ENCODE results near the gene FRMD6. TPM values are rescaled to one million over a fixed set of nuclear protein-coding genes. Genes with fewer than 3 reads are reported as not detected.
A peak's percentile ranks its signal among the peaks of the same experiment; 100 is the strongest.

The FRMD6 gene
- total and polyA plus RNA-seq, 9 of the 15 experiments (the other 6 are each of a cell fraction or from before 2014, with no cell fraction given), result 0.11 to 0.92 (median 0.53) TPM

DNA sequence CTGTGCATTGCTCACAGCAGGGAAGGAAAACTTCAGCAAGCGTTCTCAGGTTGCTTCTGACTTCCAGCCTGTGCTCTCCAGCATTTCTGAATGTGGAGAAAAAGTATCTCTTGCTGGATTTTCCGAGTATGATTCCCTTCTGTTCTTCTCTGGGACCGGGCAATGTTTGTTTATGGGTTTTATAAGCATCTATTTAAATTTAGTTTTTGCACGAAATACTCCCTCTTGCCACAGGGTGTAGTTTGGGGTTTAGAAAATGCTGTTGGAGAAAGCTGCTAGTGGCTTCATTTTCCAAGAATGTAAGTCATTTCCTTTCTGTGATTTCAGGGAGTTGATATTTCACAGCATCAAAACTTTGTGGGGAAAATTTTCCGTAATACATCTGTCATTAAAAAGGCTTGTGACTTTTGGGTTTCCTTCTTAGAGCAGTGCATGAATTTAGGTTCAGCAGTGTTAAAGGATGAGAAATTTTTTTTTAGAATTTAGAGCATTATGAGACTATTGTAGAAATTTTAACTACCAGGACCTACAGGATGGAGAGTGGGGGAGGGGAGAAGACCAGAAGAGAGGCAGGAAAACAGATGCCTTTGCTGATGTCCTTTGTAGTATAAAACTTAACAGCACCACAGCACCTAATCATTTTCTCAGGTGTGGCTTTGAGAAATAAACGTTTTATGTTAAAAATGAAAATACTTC lies 1.5 kb downstream of the FRMD6 start:
- 4% methylated on average over 6 of the region's 6 CpGs for WGBS (ENCODE audit: insufficient coverage, low coverage, missing lambda C conversion rate)
- no peak overlapping the region for H3K4me3 ChIP-seq
- POLR2A ChIA-PET, result interaction anchor here (0.6 to 1.5 kb wide), 2 partner anchors 42 to 86 kb away, joined by 3 to 4 read pairs; no protein-coding TSS in a partner anchor
- no peak for FAIRE-seq
- H3K9me3 ChIP-seq (replicated peaks; ENCODE audit: control insufficient read depth, insufficient read depth, low read depth, low read length), result no peaks in the 10 kb centered on the region
- CTCF ChIA-PET (ENCODE audit: low intra/inter-chr PET ratio), result no interaction called here
- no peak overlapping the region for H2AFZ ChIP-seq (ENCODE audit: low read depth, low read length)
- H3K4me2 ChIP-seq (ENCODE audit: insufficient read depth, low read length), result no peak overlapping the region
- peaks cover 3 to 20% of the 10 kb centered on the region in 2 experiments; a peak in 3 of 5 replicates for H3K4me1 ChIP-seq (replicated peaks in 1 of 2; ENCODE audit: control insufficient read depth in 2 of 2, insufficient read depth in 2 of 2, low read length in 2 of 2)
- H4K20me1 ChIP-seq (replicated peaks; ENCODE audit: control insufficient read depth, insufficient read depth, low read length), result no peaks in the 10 kb centered on the region
- BruUV-seq (replicated peaks), result no TSS peak
- no peaks in the 10 kb centered on the region for H3K79me2 ChIP-seq (ENCODE audit: control insufficient read depth, insufficient read depth, low read length)
- H3K36me3 ChIP-seq (ENCODE audit: control insufficient read depth, insufficient read depth, low read length), result no peaks in the 10 kb centered on the region
- in situ Hi-C loops (cut with MboI), result no loop called here
- intact Hi-C loops (cut with micrococcal nuclease), result no loop called here
- no peaks in the 10 kb centered on the region for H3K9me1 ChIP-seq (ENCODE audit: control insufficient read depth, insufficient read depth, low read length)
- no peak overlapping the region for H3K27ac ChIP-seq (ENCODE audit: extremely low read depth, low read depth, low read length)
- ATAC-seq, result no peak
- no peak overlapping the region for H3K9ac ChIP-seq (ENCODE audit: insufficient read depth in 1 of 2, low read depth in 2 of 2, low read length in 2 of 2)
- peak in 1 of 4 experiments; percentile 6 for DNase-seq (ENCODE audit: extremely low read depth in 1 of 4, low spot score in 3 of 4)
- peaks cover 0 to 3% of the 10 kb centered on the region in 2 experiments; a peak in 2 of 5 replicates for H3K27me3 ChIP-seq (ENCODE audit: control insufficient read depth in 2 of 2, insufficient read depth in 2 of 2, low read length in 2 of 2)
- TF ChIP-seq GTF3C2 (IDR thresholded peaks at IDR 0.05; ENCODE audit: borderline replicate concordance, extremely low read depth, insufficient read length) (no peak), HNRNPH1 (optimal IDR thresholded peaks at IDR 0.05; ENCODE audit: low read depth, low read length) (no peak), ZNF644 (tag; IDR thresholded peaks at IDR 0.05; ENCODE audit: low read depth) (no peak)
- TF ChIP-seq, protein P1, sequence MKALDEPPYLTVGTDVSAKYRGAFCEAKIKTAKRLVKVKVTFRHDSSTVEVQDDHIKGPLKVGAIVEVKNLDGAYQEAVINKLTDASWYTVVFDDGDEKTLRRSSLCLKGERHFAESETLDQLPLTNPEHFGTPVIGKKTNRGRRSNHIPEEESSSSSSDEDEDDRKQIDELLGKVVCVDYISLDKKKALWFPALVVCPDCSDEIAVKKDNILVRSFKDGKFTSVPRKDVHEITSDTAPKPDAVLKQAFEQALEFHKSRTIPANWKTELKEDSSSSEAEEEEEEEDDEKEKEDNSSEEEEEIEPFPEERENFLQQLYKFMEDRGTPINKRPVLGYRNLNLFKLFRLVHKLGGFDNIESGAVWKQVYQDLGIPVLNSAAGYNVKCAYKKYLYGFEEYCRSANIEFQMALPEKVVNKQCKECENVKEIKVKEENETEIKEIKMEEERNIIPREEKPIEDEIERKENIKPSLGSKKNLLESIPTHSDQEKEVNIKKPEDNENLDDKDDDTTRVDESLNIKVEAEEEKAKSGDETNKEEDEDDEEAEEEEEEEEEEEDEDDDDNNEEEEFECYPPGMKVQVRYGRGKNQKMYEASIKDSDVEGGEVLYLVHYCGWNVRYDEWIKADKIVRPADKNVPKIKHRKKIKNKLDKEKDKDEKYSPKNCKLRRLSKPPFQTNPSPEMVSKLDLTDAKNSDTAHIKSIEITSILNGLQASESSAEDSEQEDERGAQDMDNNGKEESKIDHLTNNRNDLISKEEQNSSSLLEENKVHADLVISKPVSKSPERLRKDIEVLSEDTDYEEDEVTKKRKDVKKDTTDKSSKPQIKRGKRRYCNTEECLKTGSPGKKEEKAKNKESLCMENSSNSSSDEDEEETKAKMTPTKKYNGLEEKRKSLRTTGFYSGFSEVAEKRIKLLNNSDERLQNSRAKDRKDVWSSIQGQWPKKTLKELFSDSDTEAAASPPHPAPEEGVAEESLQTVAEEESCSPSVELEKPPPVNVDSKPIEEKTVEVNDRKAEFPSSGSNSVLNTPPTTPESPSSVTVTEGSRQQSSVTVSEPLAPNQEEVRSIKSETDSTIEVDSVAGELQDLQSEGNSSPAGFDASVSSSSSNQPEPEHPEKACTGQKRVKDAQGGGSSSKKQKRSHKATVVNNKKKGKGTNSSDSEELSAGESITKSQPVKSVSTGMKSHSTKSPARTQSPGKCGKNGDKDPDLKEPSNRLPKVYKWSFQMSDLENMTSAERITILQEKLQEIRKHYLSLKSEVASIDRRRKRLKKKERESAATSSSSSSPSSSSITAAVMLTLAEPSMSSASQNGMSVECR (CRISPR knock-in tag; IDR thresholded peaks at IDR 0.05), result no peak
- TF ChIP-seq, protein P2, sequence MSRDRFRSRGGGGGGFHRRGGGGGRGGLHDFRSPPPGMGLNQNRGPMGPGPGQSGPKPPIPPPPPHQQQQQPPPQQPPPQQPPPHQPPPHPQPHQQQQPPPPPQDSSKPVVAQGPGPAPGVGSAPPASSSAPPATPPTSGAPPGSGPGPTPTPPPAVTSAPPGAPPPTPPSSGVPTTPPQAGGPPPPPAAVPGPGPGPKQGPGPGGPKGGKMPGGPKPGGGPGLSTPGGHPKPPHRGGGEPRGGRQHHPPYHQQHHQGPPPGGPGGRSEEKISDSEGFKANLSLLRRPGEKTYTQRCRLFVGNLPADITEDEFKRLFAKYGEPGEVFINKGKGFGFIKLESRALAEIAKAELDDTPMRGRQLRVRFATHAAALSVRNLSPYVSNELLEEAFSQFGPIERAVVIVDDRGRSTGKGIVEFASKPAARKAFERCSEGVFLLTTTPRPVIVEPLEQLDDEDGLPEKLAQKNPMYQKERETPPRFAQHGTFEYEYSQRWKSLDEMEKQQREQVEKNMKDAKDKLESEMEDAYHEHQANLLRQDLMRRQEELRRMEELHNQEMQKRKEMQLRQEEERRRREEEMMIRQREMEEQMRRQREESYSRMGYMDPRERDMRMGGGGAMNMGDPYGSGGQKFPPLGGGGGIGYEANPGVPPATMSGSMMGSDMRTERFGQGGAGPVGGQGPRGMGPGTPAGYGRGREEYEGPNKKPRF (IDR thresholded peaks at IDR 0.05; ENCODE audit: low read depth, low read length), result no peak
